Activated T-cell treated with anti-CD3 and anti-CD28 coated beads, Interleukin-2, amount 50 U/mL, for 4 hours (primary cell): ENCODE measurements around the gene PCBP2. TPM values are rescaled to one million over a fixed set of nuclear protein-coding genes. Genes with fewer than 3 reads are reported as not detected.
A peak's percentile ranks its signal among the peaks of the same experiment; 100 is the strongest.
"Not testable (repeated sequence)": the region's sequence is repeated elsewhere in the genome, so short reads cannot be mapped to it uniquely, and the experiment has no call there.

Experiments
- ATAC-seq, 2 donors: fragments of 200-7000 bp; cut with Tn5 transposase; one replicate each; pipeline ENCODE4 v1.10.0; 2021
- DNase-seq: peaks from one replicate; pipeline ENCODE4 v3.0.0-alpha.2; 2020
- H3K27me3 Mint-ChIP-seq: one replicate; pipeline ENCODE4 v1.8.0; 2021; ENCODE audit warnings: low read depth, mixed read lengths
- H3K36me3 Mint-ChIP-seq: one replicate; pipeline ENCODE4 v1.8.0; 2022; ENCODE audit warnings: mixed read lengths; ENCODE audit not compliant: insufficient read depth
- H3K4me1 Mint-ChIP-seq: one replicate; pipeline ENCODE4 v1.8.0; 2021; ENCODE audit warnings: low read depth, mixed read lengths
- H3K4me3 Mint-ChIP-seq: one replicate; pipeline ENCODE4 v1.8.0; 2021; ENCODE audit warnings: mild to moderate bottlenecking, moderate library complexity, mixed read lengths
- H3K9me3 Mint-ChIP-seq: one replicate; pipeline ENCODE4 v1.8.0; 2021; ENCODE audit warnings: mixed read lengths
- total RNA-seq, 3 donors: library from RNA; stranded (reverse); gene quantifications; one replicate each; pipeline ENCODE4 v1.2.1, GENCODE V29; 2021

PCBP2 gene
- 1,000 to 10,000 TPM; 1,031 to 1,084 (median 1,084) TPM for total RNA-seq

DNA sequence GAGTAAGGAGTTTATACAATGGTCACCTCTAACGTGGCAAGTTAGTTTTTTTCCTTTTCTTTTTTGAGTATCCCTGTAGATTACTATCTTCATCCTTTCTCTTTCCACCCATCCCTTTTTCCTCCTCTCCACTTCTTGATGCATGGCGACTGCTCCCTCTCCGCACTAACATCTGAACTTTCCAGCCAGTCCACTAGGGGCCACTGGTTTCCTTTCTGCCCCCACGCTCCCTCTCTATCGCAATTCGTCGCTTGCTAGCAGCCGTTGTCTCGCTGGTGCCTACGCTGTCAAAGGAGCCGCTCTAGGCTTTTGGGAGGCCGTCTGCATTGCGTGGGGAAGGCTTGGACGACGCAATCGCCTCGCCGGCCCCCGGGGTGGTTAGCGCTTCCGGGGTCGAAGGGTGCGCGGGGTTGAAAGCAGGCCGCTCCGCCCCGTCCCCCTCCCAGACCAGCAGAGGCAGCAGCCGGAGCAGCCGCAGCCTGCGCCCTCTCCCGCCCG lies at the start of gene PCBP2:
PCBP2 (plus strand) TSS at position 442 of the 498 bp plus-strand sequence. CDS start 2,699 bp downstream, outside the sequence.
- ATAC-seq (peak; percentile 95 to 97), DNase-seq (peak; percentile 96)
- Mint-ChIP-seq H3K36me3 (peaks cover 41% of the 10 kb centered on the region), H3K27me3 (no peaks in the 10 kb centered on the region), H3K4me1 (peaks cover 35% of the 10 kb centered on the region), H3K4me3 (peak within 1 kb of the TSS; percentile 92), H3K9me3 (no peaks in the 10 kb centered on the region)

DNA sequence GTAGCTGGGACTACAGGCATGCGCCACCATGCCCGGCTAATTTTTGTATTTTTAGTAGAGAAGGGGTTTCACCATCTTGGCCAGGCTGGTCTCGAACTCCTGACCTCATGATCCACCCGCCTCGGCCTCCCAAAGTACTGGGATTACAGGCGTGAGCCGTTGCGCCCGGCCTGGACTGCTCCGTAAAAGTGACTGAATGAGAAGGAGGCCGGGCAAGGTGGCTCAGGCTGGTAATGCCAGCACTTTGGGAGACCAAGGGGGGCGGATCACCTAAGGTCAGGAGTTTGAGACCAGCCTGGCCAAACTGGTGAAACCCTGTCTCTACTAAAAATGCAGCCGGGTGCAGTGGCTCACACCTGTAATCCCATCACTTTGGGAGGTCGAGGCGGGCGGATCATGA lies 49.6 kb upstream of the PCBP2 start:
- not testable (repeated sequence) for H3K4me3 Mint-ChIP-seq, ATAC-seq, DNase-seq, H3K9me3 Mint-ChIP-seq, H3K4me1 Mint-ChIP-seq, H3K27me3 Mint-ChIP-seq
- H3K36me3 Mint-ChIP-seq, result peaks cover 15% of the 10 kb centered on the region

DNA sequence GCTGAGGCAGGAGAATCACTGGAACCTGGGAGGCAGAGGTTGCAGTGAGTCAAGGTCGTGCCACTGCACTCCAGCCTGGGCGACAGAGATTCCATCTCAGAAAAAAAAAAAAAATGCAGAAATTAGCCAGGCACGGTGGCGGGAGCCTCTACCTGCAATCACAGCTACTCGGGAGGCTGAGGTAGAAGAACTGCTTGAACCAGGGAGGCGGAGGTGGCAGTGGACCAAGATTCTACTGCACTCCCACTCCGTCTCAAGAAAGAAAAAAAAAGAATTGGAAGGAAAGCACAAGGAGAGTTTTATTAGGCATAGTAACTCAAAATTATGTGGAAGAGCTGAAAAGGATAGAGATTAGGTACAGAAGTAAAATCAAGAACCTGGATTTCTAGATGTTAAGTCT lies 49.0 kb upstream of the PCBP2 start:
- Mint-ChIP-seq H3K4me1 (peaks cover 6% of the 10 kb centered on the region), H3K9me3 (no peaks in the 10 kb centered on the region), H3K4me3 (no peak overlapping the region), H3K36me3 (peaks cover 15% of the 10 kb centered on the region), H3K27me3 (no peaks in the 10 kb centered on the region)
- no peak for ATAC-seq
- no peak for DNase-seq

DNA sequence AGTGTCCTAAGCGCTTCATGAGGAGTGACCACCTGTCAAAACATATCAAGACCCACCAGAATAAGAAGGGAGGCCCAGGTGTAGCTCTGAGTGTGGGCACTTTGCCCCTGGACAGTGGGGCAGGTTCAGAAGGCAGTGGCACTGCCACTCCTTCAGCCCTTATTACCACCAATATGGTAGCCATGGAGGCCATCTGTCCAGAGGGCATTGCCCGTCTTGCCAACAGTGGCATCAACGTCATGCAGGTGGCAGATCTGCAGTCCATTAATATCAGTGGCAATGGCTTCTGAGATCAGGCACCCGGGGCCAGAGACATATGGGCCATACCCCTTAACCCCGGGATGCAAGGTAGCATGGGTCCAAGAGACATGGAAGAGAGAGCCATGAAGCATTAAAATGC lies 41.0 kb upstream of the PCBP2 start:
- no peak for ATAC-seq
- Mint-ChIP-seq H3K9me3 (no peaks in the 10 kb centered on the region), H3K27me3 (no peaks in the 10 kb centered on the region), H3K4me3 (no peak overlapping the region), H3K36me3 (peaks cover 32% of the 10 kb centered on the region), H3K4me1 (peaks cover 20% of the 10 kb centered on the region)
- DNase-seq, result no peak

DNA sequence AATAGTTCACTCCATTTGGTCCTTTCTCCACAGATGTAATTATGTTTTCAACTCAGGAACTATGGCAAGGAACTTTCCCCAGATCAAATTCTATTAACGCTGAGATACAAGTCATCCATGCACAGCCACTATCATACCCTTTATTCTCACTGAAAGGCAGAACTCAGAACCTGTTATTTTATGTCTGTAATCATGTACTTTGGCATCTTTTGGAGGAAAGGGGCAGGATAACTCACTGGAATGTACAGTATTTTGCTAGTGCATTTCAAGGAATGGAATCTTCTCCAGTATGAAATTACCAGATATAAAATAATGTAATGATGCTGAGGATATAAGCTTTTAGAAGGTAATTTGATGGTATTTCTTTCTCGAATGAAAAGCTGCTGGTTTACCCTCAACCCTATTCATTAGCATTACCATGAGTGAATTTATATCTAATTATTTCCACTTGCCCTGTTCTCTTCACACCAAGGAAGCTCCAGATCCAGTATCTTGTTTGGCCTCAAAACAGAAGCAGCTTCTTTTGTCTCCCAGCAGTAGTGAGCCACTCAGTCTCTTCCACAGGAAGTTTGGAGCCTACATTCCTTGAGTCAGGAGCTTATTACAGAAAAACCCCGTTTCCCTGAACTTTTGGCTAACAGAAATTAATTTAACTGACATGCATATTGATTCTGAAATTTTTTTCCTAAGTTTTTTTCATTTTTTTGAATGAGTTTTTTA lies 38.3 kb upstream of the PCBP2 start:
- H3K4me3 Mint-ChIP-seq, result no peak overlapping the region

DNA sequence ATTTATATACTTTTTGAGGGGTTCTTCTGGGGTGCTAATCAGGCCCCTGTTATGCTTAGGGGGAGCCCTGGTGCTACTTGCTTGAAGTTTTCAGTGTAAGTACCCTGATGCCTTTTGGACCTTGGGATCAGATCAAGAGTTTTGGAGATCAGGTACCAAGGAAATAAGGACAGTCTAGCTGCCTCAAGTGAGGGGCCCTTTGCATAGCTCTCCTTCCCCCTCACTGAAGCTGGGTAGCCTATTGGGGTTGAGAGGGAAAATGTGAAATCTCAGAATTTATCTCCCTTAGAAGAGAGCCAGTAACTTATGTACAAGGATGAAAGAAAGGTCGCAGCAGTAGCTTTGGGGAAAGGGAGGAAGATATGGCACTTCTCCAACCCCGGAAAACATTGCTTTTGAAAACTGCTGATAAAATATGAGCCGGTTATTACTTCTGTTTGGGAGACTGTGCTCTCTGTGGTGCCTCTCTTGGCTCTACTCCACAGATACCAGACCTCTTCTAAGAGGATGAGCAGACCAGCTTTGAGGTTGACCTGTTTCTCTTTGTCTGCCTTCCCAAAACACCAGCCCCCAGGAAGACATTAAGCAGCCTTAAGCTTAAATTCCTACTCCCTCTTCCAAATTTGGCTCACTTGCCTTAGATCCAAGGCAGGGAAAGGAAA lies 37.0 kb upstream of the PCBP2 start:
- ATAC-seq (no peak), DNase-seq (no peak)

More for the DNA sequence above, 38.3 kb upstream of the PCBP2 start:
- Mint-ChIP-seq H3K27me3 (no peaks in the 10 kb centered on the region), H3K4me1 (peaks cover 39% of the 10 kb centered on the region), H3K36me3 (peaks cover 26% of the 10 kb centered on the region), H3K9me3 (no peaks in the 10 kb centered on the region)
- ATAC-seq, result no peak
- DNase-seq, result no peak

DNA sequence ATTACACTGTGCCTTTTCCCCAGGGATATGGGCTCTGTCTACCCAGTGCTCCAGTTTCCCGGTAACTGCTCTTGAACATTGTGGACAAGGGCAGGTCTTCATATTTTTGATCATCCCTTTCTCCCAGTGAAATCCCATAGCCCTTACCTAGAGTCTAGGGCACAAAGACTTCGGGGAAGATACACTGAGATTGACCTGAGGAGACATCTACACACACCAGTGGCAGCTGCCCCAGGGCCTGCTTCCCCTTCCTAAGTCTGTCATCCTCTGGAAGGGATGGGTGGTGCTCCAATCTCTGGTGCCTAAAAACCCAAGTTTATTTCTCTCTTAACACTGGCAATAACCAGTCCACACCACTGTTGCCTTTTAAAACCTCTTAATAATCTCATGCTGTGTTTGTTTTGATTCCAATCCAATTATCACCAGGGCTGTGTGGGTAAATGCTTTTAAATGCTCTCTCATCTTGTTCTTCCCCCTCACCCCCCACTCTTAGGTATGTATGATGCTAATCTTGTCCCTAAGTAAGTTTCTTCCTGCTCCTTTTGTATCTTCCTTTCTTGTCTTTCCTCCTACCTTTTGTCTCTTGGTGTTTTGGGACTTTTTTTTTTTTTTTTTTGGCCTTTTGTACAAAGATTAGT lies 36.0 kb upstream of the PCBP2 start:
- DNase-seq, H3K4me3 Mint-ChIP-seq, H3K27me3 Mint-ChIP-seq, H3K9me3 Mint-ChIP-seq, ATAC-seq: not testable (repeated sequence)
- Mint-ChIP-seq H3K4me1 (peaks cover 48% of the 10 kb centered on the region), H3K36me3 (peaks cover 17% of the 10 kb centered on the region)

More for the DNA sequence above, 37.0 kb upstream of the PCBP2 start:
- Mint-ChIP-seq H3K9me3 (no peaks in the 10 kb centered on the region), H3K36me3 (peaks cover 20% of the 10 kb centered on the region), H3K4me3 (no peak overlapping the region), H3K4me1 (peaks cover 49% of the 10 kb centered on the region), H3K27me3 (no peaks in the 10 kb centered on the region)

DNA sequence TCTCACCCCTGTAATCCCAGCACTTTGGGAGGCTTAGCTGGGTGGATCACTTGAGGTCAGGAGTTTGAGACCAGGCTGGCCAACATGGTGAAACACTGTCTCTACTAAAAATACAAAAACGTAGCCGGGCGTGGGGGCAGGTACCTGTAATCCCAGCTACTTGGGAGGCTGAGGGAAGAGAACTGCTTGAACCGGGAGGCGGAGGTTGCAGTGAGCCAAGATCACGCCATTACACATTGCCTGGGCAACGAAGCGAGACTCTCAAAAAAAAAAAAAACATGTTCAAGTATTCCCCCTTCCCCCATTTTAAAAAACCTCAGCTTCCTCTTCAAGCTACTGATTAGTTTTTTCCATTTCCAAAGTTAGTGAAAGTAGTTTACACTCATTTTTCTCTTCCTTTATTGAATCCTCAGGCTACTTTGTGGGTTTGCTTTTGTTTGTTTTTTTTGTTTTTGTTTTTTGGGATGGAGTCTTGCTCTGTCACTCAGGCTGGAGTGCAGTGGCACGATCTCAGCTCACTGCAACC lies 34.5 kb upstream of the PCBP2 start:
- H3K4me3 Mint-ChIP-seq, H3K9me3 Mint-ChIP-seq, H3K27me3 Mint-ChIP-seq, ATAC-seq, H3K36me3 Mint-ChIP-seq, DNase-seq: not testable (repeated sequence)
- H3K4me1 Mint-ChIP-seq, result peaks cover 45% of the 10 kb centered on the region

DNA sequence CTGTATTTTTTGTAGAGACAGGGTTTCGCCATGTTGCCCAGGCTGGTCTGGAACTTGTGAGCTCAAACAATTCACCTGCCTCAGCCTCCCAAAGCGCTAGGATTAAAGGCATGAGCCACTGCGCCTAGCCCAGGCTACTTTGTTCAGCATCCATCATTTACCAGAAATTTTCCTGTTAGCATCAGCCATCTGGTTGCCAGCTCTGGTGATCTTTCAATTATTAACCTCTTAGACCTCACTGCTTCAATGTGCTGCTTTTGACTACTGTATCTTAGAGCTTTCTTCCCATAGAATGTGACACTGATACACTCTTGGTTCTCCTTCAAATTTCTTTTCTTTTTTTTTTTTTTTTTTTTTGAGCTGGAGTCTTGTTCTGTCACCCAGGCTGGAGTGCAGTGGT lies 33.7 kb upstream of the PCBP2 start:
- Mint-ChIP-seq H3K9me3 (no peaks in the 10 kb centered on the region), H3K36me3 (peaks cover 7% of the 10 kb centered on the region), H3K4me3 (no peak overlapping the region), H3K4me1 (peaks cover 38% of the 10 kb centered on the region), H3K27me3 (no peaks in the 10 kb centered on the region)
- ATAC-seq (no peak), DNase-seq (no peak)

DNA sequence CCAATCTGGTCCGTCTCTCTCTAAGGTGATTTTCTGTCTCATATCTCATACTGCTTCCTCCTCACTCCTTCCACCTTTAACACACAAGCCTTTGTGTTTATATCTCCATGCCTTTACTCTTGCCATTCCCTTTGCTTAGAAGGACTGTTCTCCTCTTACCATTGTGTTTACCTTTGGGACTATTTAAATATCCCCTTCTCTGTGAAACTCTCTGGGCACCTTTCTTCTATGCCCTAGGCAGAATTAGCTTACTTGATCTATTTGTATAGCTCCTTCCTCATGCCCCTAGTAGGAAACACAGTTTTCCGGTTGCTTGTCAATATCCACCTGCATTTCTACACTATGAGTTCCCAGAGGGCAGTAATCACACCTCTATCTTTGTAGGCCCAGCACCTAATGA lies 32.1 kb upstream of the PCBP2 start:
- ATAC-seq (no peak), DNase-seq (no peak)
- Mint-ChIP-seq H3K9me3 (no peaks in the 10 kb centered on the region), H3K4me1 (peaks cover 35% of the 10 kb centered on the region), H3K36me3 (no peaks in the 10 kb centered on the region), H3K27me3 (no peaks in the 10 kb centered on the region), H3K4me3 (no peak overlapping the region)

DNA sequence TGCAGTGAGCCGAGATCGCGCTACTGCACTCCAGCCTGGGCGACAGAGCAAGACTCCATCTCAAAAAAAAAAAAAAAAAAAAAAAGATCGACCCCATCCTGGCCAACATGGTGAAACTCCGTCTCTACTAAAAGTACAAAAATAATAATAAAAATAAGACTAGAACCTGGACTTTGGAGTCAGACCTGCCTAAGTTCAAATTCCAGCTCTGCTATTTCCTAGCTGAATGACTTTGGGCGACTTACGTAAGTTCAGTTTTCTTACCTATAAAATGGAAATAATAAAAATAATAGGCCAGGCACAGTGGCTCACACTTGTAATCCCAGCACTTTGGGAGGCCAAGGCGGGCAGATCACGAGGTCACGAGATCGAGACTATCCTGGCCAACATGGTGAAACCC lies 29.7 kb upstream of the PCBP2 start:
- not testable (repeated sequence) for DNase-seq, H3K27me3 Mint-ChIP-seq, H3K4me3 Mint-ChIP-seq, H3K36me3 Mint-ChIP-seq, ATAC-seq, H3K9me3 Mint-ChIP-seq
- peaks cover 28% of the 10 kb centered on the region for H3K4me1 Mint-ChIP-seq

DNA sequence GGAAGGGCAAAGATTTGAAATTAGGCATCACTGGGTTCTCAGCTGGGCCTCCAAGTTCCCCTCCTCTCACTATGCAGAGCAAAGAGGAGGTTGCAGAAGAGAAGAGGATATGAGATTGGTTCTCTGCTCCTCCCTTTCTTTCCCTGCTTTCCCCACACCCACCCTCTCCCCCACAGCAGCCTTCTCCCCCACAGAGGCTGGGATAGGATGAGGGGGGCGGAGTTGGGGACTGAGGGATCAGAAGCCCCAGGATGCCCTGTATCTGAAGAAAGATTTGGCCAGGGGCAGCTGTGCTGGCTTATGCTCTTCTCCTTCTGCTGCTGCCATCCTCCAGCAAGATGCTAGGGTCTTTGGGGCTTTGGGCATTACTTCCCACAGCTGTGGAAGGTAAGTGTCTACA lies 28.3 kb upstream of the PCBP2 start, which contains the start of gene AMHR2:
AMHR2 (plus strand) TSS at position 259 of the 400 bp plus-strand sequence; CDS start at position 339, 80 bp downstream.
- Mint-ChIP-seq H3K4me1 (peaks cover 22% of the 10 kb centered on the region), H3K36me3 (no peaks in the 10 kb centered on the region), H3K4me3 (no peak within 1 kb of the TSS), H3K9me3 (no peaks in the 10 kb centered on the region), H3K27me3 (no peaks in the 10 kb centered on the region)
- no peak for ATAC-seq
- DNase-seq, result no peak

DNA sequence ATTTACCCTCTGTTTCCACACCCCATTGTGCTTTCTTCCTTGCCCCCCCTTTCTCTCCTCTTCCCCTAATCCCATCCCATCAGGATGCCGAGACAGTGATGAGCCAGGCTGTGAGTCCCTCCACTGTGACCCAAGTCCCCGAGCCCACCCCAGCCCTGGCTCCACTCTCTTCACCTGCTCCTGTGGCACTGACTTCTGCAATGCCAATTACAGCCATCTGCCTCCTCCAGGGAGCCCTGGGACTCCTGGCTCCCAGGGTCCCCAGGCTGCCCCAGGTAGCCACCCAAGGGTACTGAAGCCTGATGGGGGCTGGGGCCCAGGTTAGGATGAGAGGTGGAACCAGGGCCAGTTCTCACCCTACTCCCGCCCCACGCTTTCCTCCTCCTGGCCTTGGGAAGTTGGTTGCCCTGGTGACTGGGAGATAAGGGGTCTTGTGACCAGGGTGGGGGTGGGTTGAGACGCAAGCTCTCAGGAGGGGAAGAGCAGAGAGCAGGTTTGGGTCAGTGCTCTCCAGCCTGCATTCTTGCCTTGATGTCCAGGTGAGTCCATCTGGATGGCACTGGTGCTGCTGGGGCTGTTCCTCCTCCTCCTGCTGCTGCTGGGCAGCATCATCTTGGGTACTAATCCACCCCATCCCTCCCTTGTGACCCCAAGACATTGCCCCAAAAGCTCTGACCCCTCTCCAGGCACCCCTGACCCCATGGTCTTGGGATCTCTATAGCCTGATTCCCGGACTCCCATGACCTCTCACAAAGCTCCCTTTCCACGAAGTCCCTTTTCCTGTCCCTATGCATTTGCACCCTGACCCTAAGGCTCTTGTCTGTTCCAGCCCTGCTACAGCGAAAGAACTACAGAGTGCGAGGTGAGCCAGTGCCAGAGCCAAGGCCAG lies 27.0 kb upstream of the PCBP2 start:
- peaks cover 13% of the 10 kb centered on the region for H3K4me1 Mint-ChIP-seq
- no peak for ATAC-seq
- no peaks in the 10 kb centered on the region for H3K36me3 Mint-ChIP-seq
- H3K27me3 Mint-ChIP-seq, result no peaks in the 10 kb centered on the region
- no peak for DNase-seq
- H3K4me3 Mint-ChIP-seq, result no peak overlapping the region
- H3K9me3 Mint-ChIP-seq, result no peaks in the 10 kb centered on the region
